Bronchial epithelial cell (primary cell): Measurements from ENCODE around the gene DTNBP1. TPM values are rescaled to one million over a fixed set of nuclear protein-coding genes. Genes with fewer than 3 reads are reported as not detected.

ENCODE experiments used
- DNase-seq: peaks from one replicate; pipeline ENCODE4 v3.0.0-alpha.2; 2010; ENCODE audit warnings: low read depth
- FAIRE-seq: peaks from 2 replicates; lab custom pipeline; 2011; peaks lifted over from hg19 to GRCh38; lab: Jason Lieb, UNC
- H3K27me3 ChIP-seq: 2 replicates; pipeline ENCODE4 v1.5.1; 2011; ENCODE audit warnings: low read length; ENCODE audit not compliant: control insufficient read depth, insufficient read depth
- H3K36me3 ChIP-seq: 2 replicates; pipeline ENCODE4 v1.5.1; 2011; ENCODE audit warnings: low read length; ENCODE audit not compliant: control insufficient read depth, insufficient read depth
- H3K4me3 ChIP-seq: 2 replicates; pipeline ENCODE4 v1.5.1; 2011; ENCODE audit warnings: mild to moderate bottlenecking, low read depth, low read length, control low read depth
- CTCF ChIP-seq: IDR thresholded peaks from 2 replicates; pipeline ENCODE4 v1.5.1; 2011; ENCODE audit warnings: mild to moderate bottlenecking, moderate library complexity, low read length, control low read depth, inconsistent platforms; ENCODE audit not compliant: insufficient read depth, severe bottlenecking
- total RNA-seq: library from RNA; depleted of rRNA; stranded (reverse); fragments of >200 nt; gene quantifications from 2 replicates; pipeline ENCODE4 v1.2.1, GENCODE V29; 2014

Gene DTNBP1
- total RNA-seq, 1 donor from 2014 or later, result 6.3 TPM

GRCh38 chr6:15481390-15482291, 181.2 kb downstream of the DTNBP1 start:
- Histone ChIP-seq H3K27me3 (no peaks in the 10 kb centered on the region), H3K4me3 (no peak overlapping the region), H3K36me3 (peaks cover 4% of the 10 kb centered on the region)
- peak; percentile 26 for DNase-seq
- FAIRE-seq, result no peak
- no peak for TF ChIP-seq CTCF

- no peak overlapping the region for H3K4me3 ChIP-seq
- no peak for FAIRE-seq
- TF ChIP-seq CTCF, result no peak
Observed at GRCh38 chr6:15480525-15480924, 182.3 kb downstream of the DTNBP1 start.

GRCh38 chr6:15479761-15480160, 183.1 kb downstream of the DTNBP1 start:
- DNase-seq (peak; percentile 93), FAIRE-seq (peak; percentile 82)
- Histone ChIP-seq H3K4me3 (no peak overlapping the region), H3K36me3 (peaks cover 6% of the 10 kb centered on the region), H3K27me3 (no peaks in the 10 kb centered on the region)
- no peak for TF ChIP-seq CTCF

More at GRCh38 chr6:15480525-15480924, 182.3 kb downstream of the DTNBP1 start:
- H3K27me3 ChIP-seq, result no peaks in the 10 kb centered on the region
- peaks cover 3% of the 10 kb centered on the region for H3K36me3 ChIP-seq
- DNase-seq, result no peak

- H3K4me3 ChIP-seq, result no peak overlapping the region
- no peak for DNase-seq
- H3K36me3 ChIP-seq, result peaks cover 6% of the 10 kb centered on the region
- no peak for TF ChIP-seq CTCF
- FAIRE-seq, result no peak
- no peaks in the 10 kb centered on the region for H3K27me3 ChIP-seq
Observed at GRCh38 chr6:15477746-15478145, 185.1 kb downstream of the DTNBP1 start.

GRCh38 chr6:15476631-15477380, 186.0 kb downstream of the DTNBP1 start:
- no peak for TF ChIP-seq CTCF
- DNase-seq, result no peak
- Histone ChIP-seq H3K4me3 (no peak overlapping the region), H3K27me3 (no peaks in the 10 kb centered on the region), H3K36me3 (peaks cover 7% of the 10 kb centered on the region)
- FAIRE-seq, result no peak
